ENCODE results near the gene TMEM231. TPM values are rescaled to one million over a fixed set of nuclear protein-coding genes. Genes with fewer than 3 reads are reported as not detected.
A peak's percentile ranks its signal among the peaks of the same experiment; 100 is the strongest.
"Not testable (repeated sequence)": the region's sequence is repeated elsewhere in the genome, so short reads cannot be mapped to it uniquely, and the experiment has no call there.

Gene TMEM231
- total and polyA plus RNA-seq, 2 donors from 2014 or later = 8.6 to 13.7 TPM

GRCh38 chr16:75555213-75555706 lies 792 bp downstream of the TMEM231 start:
- Histone ChIP-seq H3K27me3 (ENCODE audit: control insufficient read depth, insufficient read depth, low read length) (no peaks in the 10 kb centered on the region), H3K4me3 (ENCODE audit: low read length in 3 of 3) (peak overlapping the region; percentile 69 to 78 (median 71)), H3K27ac (ENCODE audit: low read depth in 2 of 2, low read length in 2 of 2) (peak overlapping the region; percentile 58 to 87), H3K36me3 (ENCODE audit: control insufficient read depth in 2 of 3, insufficient read depth in 3 of 3, low read length in 3 of 3) (no peaks in the 10 kb centered on the region), H3K9ac (ENCODE audit: low read length in 3 of 3) (peak overlapping the region in 2 of 3 donors; percentile 55 to 80), H3K4me1 (ENCODE audit: control insufficient read depth in 2 of 3, insufficient read depth in 2 of 3, low read depth in 1 of 3, low read length in 3 of 3) (peaks cover 0 to 4% (median 0%) of the 10 kb centered on the region in 3 donors), H3K9me3 (ENCODE audit: control insufficient read depth in 2 of 3, insufficient read depth in 1 of 3, low read length in 3 of 3) (no peaks in the 10 kb centered on the region)
- DNase-seq = peak; percentile 90 to 96 (median 93)
- peak; percentile 41 for FAIRE-seq
- TF ChIP-seq, protein P1, sequence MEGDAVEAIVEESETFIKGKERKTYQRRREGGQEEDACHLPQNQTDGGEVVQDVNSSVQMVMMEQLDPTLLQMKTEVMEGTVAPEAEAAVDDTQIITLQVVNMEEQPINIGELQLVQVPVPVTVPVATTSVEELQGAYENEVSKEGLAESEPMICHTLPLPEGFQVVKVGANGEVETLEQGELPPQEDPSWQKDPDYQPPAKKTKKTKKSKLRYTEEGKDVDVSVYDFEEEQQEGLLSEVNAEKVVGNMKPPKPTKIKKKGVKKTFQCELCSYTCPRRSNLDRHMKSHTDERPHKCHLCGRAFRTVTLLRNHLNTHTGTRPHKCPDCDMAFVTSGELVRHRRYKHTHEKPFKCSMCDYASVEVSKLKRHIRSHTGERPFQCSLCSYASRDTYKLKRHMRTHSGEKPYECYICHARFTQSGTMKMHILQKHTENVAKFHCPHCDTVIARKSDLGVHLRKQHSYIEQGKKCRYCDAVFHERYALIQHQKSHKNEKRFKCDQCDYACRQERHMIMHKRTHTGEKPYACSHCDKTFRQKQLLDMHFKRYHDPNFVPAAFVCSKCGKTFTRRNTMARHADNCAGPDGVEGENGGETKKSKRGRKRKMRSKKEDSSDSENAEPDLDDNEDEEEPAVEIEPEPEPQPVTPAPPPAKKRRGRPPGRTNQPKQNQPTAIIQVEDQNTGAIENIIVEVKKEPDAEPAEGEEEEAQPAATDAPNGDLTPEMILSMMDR (IDR thresholded peaks at IDR 0.05; ENCODE audit: borderline replicate concordance, extremely low read depth, insufficient read depth) = no peak
- intact Hi-C loops (cut with DNase I) = no loop called here

- H3K27ac ChIP-seq (ENCODE audit: low read depth in 2 of 2, low read length in 2 of 2) = no peak overlapping the region
- peaks cover 0 to 4% (median 0%) of the 10 kb centered on the region in 3 donors for H3K4me1 ChIP-seq (ENCODE audit: control insufficient read depth in 2 of 3, insufficient read depth in 2 of 3, low read depth in 1 of 3, low read length in 3 of 3)
- intact Hi-C loops (cut with DNase I) = no loop called here
- no peaks in the 10 kb centered on the region for H3K27me3 ChIP-seq (ENCODE audit: control insufficient read depth, insufficient read depth, low read length)
- DNase-seq = no peak
- TF ChIP-seq, protein P1 (IDR thresholded peaks at IDR 0.05; ENCODE audit: borderline replicate concordance, extremely low read depth, insufficient read depth) = no peak
- H3K9ac ChIP-seq (ENCODE audit: low read length in 3 of 3) = no peak overlapping the region
- no peak overlapping the region for H3K4me3 ChIP-seq (ENCODE audit: low read length in 3 of 3)
- H3K9me3 ChIP-seq (ENCODE audit: control insufficient read depth in 2 of 3, insufficient read depth in 1 of 3, low read length in 3 of 3) = no peaks in the 10 kb centered on the region
- H3K36me3 ChIP-seq (ENCODE audit: control insufficient read depth in 2 of 3, insufficient read depth in 3 of 3, low read length in 3 of 3) = no peaks in the 10 kb centered on the region
- FAIRE-seq = no peak
Observed at GRCh38 chr16:75552951-75553350, 3.1 kb downstream of the TMEM231 start.

DNA sequence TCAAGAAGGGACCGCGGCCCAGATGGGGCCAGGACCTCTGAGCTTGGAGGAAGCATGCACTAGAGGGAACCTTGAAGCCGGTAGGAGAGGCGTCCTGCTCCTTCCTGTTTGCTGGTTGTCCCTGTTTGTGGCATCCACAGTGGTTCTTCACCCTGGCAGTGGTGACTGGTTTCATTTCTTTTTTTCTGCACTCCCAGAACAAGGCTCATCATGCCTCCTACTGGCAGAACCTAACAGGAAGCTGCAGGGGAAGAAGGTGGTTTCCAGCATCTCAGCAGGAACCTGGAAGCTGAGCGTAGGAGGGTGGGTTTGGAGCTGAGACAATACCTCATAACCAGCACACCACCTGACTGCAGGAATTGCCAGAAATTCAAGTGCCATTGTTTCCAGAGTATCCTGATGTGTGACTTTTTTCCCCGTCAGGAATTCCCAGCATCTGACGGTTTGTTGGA lies 5.8 kb downstream of the TMEM231 start:
- no peak for FAIRE-seq
- DNase-seq = peak in 1 of 5 donors; percentile 32
- Histone ChIP-seq H3K27me3 (ENCODE audit: control insufficient read depth, insufficient read depth, low read length) (no peaks in the 10 kb centered on the region), H3K4me1 (ENCODE audit: control insufficient read depth in 2 of 3, insufficient read depth in 2 of 3, low read depth in 1 of 3, low read length in 3 of 3) (no peaks in the 10 kb centered on the region), H3K9ac (ENCODE audit: low read length in 3 of 3) (no peak overlapping the region), H3K27ac (ENCODE audit: low read depth in 2 of 2, low read length in 2 of 2) (no peak overlapping the region), H3K4me3 (ENCODE audit: low read length in 3 of 3) (peak overlapping the region in 1 of 3 donors; percentile 1), H3K9me3 (ENCODE audit: control insufficient read depth in 2 of 3, insufficient read depth in 1 of 3, low read length in 3 of 3) (no peaks in the 10 kb centered on the region), H3K36me3 (ENCODE audit: control insufficient read depth in 2 of 3, insufficient read depth in 3 of 3, low read length in 3 of 3) (no peaks in the 10 kb centered on the region)
- intact Hi-C loops (cut with DNase I) = no loop called here
- TF ChIP-seq, protein P1 (IDR thresholded peaks at IDR 0.05; ENCODE audit: borderline replicate concordance, extremely low read depth, insufficient read depth) = peak; percentile 35

GRCh38 chr16:75548456-75548855 lies 7.6 kb downstream of the TMEM231 start:
- H3K9me3 ChIP-seq (ENCODE audit: control insufficient read depth in 2 of 3, insufficient read depth in 1 of 3, low read length in 3 of 3); H3K27me3 ChIP-seq (ENCODE audit: control insufficient read depth, insufficient read depth, low read length); H3K4me1 ChIP-seq (ENCODE audit: control insufficient read depth in 2 of 3, insufficient read depth in 2 of 3, low read depth in 1 of 3, low read length in 3 of 3); H3K27ac ChIP-seq (ENCODE audit: low read depth in 2 of 2, low read length in 2 of 2); H3K4me3 ChIP-seq (ENCODE audit: low read length in 3 of 3); FAIRE-seq; H3K9ac ChIP-seq (ENCODE audit: low read length in 3 of 3); H3K36me3 ChIP-seq (ENCODE audit: control insufficient read depth in 2 of 3, insufficient read depth in 3 of 3, low read length in 3 of 3); intact Hi-C loops (cut with DNase I); DNase-seq: not testable (repeated sequence)

All from kidney (tissue), 14 donors.